HG03196 (cell line): ENCODE results near the gene EEFSEC.

Source experiments
- ATAC-seq: cut with Tn5 transposase; IDR thresholded peaks from one replicate; pipeline ENCODE4 v1.9.1; 2021; ENCODE audit not compliant: unreplicated experiment

Gene EEFSEC

GRCh38 chr3:128313071-128313725, 159.9 kb downstream of the EEFSEC start:
- ATAC-seq, result no peak

DNA sequence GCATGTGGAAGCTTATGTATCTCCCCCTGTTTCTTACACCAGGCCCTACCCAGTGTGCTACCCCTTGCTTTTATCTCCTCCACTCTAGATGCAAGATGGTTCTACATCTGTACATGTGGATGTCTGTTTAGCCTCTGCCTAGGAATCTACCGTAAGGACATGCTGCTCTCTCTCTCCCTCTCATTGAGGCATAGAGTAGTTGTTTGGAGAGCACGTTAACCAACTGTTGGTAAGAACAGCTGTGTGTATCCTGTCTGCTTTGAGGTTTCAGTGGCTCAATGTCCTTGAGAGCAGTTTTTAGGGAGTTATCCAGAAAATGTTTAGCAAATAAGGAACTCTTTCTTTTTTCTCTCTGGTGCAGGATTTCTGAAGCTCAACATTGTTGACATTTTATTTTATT, 160.7 kb downstream of the EEFSEC start:
- ATAC-seq, result no peak

GRCh38 chr3:128315313-128315712, 162.0 kb downstream of the EEFSEC start:
- no peak for ATAC-seq

DNA sequence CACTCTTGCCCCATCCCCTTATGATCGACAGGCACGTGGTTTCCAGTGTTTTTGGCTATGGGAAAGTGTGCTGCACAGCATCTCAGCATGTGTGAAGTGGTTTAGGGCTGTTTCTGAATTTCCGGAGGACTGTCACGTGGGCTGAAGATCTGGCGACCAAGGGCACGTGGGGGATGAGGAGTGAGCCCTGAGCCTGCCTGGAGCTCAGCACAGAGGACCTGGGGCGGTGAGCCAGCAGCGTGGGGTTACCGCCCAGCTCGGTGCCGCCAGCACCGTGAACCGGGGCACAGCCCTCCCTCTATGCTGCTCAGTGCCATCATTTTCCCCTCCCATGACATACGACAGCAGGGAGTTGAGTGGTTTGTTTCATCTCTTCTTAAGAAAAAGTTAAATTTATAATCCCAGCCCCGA, 163.2 kb downstream of the EEFSEC start:
- ATAC-seq, result no peak

DNA sequence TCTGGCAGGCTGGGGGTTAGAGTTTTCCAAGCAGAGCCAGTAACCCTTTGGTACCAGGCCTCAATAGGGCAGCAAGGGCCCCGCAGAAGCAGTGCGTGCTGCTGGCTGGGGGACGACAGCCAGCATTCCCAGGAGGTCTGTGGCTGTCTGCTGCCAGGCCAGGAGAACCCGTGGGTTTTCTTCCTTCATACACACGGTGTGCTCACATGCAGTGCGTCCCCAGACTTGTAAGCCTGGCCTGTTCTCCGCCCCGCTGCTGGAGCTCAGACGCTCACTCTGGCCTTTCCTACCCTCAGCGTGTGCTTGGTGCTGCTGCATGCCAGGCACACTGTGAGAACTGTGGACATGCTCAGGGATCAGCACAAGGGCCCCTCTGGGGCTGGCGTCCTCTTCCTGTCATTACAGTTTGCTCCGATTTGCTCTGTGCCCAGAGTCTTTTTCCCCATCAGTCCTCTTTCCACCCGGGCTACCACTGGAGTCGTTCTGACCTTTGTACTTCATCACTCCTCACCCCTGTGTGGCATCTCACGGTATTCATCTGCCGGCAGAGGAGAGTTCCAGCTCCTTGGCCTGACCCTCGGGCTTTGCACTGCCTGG, 163.9 kb downstream of the EEFSEC start:
- no peak for ATAC-seq

GRCh38 chr3:128317698-128318231, 164.5 kb downstream of the EEFSEC start:
- ATAC-seq, result no peak

DNA sequence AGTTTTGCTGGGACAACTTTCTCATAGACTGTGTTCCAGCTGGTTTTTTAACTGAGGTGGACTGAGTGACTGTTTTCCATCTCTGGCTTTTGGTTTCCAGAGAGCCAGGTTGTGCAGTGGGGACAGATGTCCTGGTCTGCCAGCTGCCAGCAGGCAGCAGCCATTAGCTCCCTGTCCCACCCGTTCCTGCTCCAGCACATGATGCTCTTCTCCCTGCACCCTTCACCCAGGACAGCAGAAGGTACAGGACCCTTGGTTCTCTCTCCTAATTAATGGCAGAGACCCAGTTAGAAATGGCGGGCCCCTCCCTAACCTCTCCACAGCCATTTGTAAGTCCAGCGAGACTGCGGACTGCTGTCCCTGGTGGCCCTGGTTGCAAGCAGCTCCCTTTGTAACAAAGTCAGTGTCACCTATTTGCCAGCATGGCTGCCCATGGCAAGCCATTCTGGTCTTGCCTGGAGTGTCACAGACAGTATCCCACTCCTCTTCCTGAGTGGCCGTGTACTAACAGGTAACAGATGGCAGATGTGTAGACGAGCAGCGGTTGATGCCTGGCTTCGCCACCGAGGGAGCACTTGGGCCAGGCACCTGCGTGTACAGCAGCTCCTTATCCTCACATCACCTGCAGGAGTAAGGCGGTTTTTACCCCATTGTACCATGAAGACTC, 165.1 kb downstream of the EEFSEC start:
- ATAC-seq, result no peak

DNA sequence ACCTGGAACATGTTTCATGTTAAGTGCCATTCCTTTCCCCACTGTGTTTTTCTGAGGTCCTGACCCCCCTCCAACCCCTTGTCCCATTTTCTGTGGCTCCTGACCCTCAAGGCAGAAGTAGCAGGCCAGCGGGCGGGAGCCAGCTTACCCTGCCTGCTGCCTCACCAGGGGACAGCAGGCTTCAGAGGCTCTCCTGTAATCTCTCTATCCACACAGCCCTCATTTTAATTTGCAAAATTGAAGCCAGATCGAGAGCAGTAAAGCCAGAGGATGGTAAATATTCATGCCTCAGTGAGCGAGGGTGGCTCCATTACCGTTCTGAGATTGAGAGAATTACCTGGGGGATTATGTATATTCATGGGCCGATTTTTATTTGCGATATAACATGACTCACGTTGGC, 165.8 kb downstream of the EEFSEC start:
- no peak for ATAC-seq

DNA sequence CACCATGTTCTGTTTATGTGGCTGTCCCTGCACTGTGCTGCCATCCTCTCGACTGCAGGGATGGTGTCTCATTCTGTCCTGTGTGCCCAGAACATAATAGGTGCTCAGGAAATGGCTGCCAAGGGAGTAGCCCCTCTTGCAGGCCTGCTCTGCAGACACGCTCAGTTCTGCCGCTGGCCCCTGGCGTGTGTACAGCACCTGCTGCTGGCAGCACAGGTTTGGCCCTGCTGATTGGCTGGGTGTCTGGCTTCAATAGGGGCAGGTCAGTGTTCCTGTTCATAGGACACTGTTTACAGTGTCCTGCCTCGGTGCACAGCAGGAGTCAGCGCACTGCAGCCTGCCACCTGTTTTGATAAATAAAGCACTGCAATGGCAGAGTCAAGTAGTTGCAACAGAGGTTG, 166.5 kb downstream of the EEFSEC start:
- no peak for ATAC-seq

DNA sequence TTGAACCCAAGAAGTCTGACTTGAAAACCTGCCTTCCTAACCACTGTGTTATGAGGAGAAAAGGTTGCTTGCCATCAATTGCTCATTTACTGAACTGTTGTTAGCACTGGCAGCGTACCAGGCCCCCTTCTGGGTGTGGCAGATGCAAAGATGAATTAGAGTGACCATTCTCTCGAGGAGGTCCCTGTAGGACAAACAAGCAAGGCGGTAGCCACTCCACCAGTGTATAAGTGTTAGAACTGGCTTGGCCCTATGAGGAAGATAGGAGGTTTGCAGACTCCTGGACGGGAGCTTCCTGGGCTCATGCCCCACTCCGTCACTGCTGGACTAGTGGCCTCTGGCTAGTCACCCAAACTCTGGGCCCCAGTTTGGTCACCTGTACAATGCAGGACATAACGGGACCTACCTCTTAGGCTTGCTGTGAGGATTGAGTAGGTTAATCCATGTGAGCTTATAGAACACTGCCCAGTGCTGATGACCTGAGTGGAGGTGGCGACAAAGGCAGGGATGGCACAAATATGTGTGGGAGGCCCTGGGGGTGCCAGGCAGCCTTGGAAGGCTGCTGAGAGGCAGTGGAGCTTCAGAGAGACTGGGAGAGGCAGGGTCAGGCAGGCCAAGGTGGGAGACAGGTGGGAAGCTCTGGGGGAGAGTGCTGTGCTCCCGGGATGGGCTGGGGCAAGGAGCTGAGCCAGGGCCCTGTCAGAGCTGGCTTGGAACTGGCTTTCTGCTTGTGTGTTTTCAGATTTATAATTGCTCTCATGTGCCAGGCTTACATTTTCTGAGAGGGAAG, 167.5 kb downstream of the EEFSEC start:
- ATAC-seq, result no peak

DNA sequence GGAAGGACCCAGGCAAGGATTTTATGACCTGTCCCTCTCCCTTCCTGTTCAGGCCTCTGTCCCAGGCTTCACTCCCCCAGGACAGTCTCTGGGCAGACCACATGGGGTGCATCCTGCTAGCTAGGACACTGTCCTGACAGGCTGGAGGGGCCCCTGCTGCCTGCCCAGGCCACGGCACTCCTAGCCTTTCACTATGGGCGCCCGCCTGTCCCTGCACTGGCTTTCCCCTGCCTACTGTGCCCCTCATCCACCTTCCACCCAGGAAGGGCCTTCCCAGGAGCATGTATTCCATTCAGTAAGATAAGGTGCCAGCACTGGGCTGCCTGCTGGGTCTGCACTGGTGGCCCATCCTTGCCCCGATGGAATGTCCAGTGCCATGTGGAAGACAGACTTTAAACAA, 168.1 kb downstream of the EEFSEC start:
- ATAC-seq, result no peak

DNA sequence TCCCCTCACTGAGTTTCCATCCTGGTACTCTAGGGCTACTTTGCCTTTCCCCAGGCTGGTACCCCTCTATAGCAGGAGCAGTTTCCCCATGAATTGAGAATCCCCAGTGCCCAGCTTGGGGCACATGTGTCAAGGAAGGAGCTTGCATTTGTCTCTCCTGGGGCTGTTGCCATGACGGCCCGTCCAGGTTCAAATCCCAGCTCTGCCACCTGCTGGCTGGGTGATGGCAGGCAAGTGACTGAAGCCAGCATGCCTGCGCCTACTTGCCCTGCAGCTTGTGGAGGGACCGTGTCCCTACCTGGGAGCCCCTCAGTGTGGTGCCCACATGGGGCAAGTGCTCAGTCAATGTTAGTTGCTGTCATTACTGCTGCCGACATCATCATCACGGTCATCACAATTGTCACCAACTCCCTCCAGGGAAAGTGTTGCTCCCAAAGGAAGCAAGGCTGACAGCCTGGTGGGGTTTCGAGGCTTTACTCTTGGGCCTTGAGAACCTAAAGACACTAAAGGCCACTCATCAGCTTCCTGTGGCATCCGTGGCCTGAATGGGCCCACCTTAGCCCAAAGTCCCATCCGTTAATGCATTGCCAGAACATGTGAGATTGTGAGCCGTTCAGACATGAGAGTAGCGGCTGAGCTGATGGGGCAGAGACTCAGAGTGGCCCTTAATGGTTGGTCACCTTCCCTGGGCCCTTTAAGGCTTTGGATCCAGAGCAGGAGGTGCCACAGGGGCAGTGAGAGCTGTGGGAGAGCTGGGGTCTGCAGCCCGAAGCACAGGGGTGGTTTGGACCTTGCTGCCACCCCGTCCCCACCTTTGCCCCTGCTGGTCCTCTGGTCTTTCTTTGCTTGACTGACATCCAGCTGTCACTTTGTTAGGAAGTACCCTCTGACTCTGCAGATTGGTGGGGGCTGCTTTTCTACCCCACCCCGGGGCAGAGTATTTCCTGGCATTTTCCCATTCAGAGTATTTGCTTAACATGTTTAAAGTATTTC, 169.0 kb downstream of the EEFSEC start:
- no peak for ATAC-seq

GRCh38 chr3:128323206-128324081, 170.2 kb downstream of the EEFSEC start:
- no peak for ATAC-seq

- ATAC-seq, result no peak
Observed at GRCh38 chr3:128324911-128325592, 171.8 kb downstream of the EEFSEC start.

GRCh38 chr3:128326051-128326823, 173.0 kb downstream of the EEFSEC start:
- no peak for ATAC-seq

- no peak for ATAC-seq
Observed at GRCh38 chr3:128327606-128328031, 174.3 kb downstream of the EEFSEC start.

DNA sequence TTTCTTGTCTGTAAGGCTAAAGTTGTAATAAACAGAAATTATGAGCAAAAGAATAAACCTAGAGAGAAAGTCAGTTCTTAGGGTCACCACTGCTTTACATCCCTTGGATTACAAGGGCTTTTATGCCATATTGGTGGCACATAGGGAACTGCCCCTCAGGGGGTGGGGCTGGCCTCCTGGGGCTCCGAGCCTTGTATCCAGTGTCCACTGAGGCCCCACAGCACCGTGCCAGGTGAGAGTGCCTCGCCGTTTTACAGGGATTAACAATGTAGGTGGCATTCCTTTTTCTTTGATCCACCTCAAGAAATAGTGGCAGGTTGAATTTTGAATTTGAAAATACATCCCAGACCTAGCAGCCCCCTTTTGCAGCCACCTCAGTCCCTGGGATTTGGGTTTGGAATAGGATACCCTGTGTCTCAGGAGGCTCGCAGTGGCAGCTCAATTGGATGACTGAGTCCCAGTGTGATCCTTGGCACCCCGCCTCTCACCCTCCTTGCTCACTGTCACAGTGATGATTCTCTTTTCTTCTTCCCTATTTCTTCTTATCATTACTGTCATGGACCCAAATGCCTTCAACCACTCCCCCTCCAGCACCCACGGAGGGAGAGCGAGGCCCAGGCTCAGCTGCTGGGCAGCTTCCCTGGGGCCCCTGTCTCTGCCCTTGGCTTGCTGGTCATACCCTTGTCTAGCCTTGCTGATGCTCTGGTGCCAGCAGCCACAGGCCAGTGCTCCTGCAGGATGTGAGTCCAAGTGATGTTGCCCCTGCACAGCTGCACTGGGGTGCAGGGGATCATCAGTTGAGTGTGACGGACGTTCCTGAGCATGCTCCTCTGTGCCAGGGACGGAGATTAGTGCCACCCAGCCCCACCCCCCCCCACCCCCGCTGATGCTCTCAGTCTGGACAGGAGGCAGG, 175.5 kb downstream of the EEFSEC start:
- ATAC-seq, result no peak
